Stomach (tissue), 4 donors: ENCODE data around the gene PEPD.

Experiments used
- EP300 ChIP-seq: sonication (generic); formaldehyde crosslinking; IDR thresholded peaks from one replicate; pipeline ENCODE4 v1.6.1; 2017; ENCODE audit warnings: antibody characterized with exemption
- TF ChIP-seq, protein P1 (sequence below), 7 experiments: fragments of 450-650 bp in 4 of 7; fragments of 200-600 bp in 3 of 7; sonication (generic) in 3 of 7; IDR thresholded peaks; one replicate each; pipeline ENCODE4 v1.5.1; 2016 to 2019; ENCODE audit warnings: antibody characterized with exemption in 7 of 7, control low read depth in 2 of 7, mild to moderate bottlenecking in 1 of 7

DNA sequence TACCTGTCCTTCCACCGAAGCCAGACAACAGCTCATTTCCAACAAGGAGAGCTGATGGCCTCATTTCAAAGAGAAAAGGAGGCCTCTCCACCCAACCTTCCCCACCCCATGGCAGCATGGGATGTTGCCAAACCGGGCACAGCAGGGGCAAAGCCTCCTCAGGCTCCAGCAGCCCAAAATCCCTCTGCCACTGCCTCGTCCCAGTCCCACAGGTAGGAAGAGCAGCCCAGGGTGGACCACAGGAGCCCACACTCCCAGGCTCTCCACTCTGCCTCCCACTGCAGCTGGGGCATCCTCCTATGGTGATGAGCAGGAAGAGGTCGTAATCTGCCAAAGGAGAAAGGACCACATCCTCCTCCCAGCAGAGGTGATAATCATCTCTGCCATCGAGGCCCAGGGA lies 50.9 kb downstream of the PEPD start:
- TF ChIP-seq, protein P1, sequence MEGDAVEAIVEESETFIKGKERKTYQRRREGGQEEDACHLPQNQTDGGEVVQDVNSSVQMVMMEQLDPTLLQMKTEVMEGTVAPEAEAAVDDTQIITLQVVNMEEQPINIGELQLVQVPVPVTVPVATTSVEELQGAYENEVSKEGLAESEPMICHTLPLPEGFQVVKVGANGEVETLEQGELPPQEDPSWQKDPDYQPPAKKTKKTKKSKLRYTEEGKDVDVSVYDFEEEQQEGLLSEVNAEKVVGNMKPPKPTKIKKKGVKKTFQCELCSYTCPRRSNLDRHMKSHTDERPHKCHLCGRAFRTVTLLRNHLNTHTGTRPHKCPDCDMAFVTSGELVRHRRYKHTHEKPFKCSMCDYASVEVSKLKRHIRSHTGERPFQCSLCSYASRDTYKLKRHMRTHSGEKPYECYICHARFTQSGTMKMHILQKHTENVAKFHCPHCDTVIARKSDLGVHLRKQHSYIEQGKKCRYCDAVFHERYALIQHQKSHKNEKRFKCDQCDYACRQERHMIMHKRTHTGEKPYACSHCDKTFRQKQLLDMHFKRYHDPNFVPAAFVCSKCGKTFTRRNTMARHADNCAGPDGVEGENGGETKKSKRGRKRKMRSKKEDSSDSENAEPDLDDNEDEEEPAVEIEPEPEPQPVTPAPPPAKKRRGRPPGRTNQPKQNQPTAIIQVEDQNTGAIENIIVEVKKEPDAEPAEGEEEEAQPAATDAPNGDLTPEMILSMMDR (IDR thresholded peaks at IDR 0.05): no peak
- TF ChIP-seq EP300: no peak
